Melanocyte of skin (primary cell): ENCODE data around the gene ATP6V1F. TPM values are rescaled to one million over a fixed set of nuclear protein-coding genes. Genes with fewer than 3 reads are reported as not detected.

ENCODE experiments used
- total RNA-seq, 2 donors: library from RNA; depleted of rRNA; stranded (reverse); fragments of >200 nt; gene quantifications; 2 replicates each; pipeline ENCODE4 v1.2.3, GENCODE V29; 2012

ATP6V1F gene
- total RNA-seq = 100 to 1,000 TPM; 185 to 189 TPM

GRCh38 chr7:128862571-128863432, at the start of gene ATP6V1F:
Gene ATP6V1F (plus strand): TSS chr7:128862856. CDS start chr7:128862905, 49 bp downstream.

GRCh38 chr7:128830231-128831177, 32.2 kb upstream of the ATP6V1F start, which contains the start of gene FLNC:
Gene FLNC (plus strand): TSS chr7:128830406. CDS start chr7:128830638, 232 bp downstream.

GRCh38 chr7:128910569-128910945, 47.9 kb downstream of the ATP6V1F start, which contains the start of gene KCP:
Gene KCP (minus strand): TSS chr7:128910709. CDS start chr7:128910676, 33 bp downstream.

Other genes with a start within 250 kb of the ATP6V1F start
- 1 to 10 TPM in 1 of 2 donors, under 1 TPM in 1; 1.00 to 1.4 TPM for gene GARIN1A, start 190.6 kb upstream of the ATP6V1F start, total RNA-seq
- gene CALU, start 123.5 kb upstream of the ATP6V1F start, total RNA-seq = 100 to 1,000 TPM; 243 to 352 TPM
- gene OPN1SW, start 87.1 kb upstream of the ATP6V1F start, total RNA-seq = not detected
- gene CCDC136, start 70.9 kb upstream of the ATP6V1F start, total RNA-seq = 1 to 10 TPM; 3.1 to 8.0 TPM
- under 1 TPM; under 0.01 TPM for gene FLNC, start 32.5 kb upstream of the ATP6V1F start, total RNA-seq
- 1 to 10 TPM in 1 of 2 donors, under 1 TPM in 1; 0.67 to 1.0 TPM for gene KCP, start 47.9 kb downstream of the ATP6V1F start, total RNA-seq
- gene IRF5, start 75.1 kb downstream of the ATP6V1F start, total RNA-seq = 1 to 10 TPM; 1.4 to 2.0 TPM
- 10 to 100 TPM; 54.4 to 66.9 TPM for gene TNPO3, start 192.3 kb downstream of the ATP6V1F start, total RNA-seq